ENCODE data around the gene TMEM192.

DNA sequence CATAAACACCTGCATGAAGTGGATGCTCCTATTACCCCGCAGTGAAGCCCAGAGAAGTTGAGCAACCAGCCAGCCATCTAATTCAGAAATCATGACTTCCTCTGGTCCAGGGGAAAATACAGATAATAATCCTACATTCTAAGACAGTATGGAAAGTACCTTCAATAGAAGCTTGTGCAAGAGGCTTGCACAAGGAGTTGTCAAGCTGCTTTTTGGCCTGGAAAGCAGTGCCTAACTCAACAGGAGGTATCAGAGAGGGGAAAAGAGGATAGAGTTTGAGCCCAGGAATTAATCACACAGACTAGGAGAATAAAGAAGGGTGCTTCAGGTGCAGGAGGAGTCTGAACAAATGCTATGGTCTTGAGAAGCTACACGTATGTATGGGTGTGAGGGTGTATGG lies 26.7 kb downstream of the TMEM192 start:
- TF ChIP-seq, protein P1, sequence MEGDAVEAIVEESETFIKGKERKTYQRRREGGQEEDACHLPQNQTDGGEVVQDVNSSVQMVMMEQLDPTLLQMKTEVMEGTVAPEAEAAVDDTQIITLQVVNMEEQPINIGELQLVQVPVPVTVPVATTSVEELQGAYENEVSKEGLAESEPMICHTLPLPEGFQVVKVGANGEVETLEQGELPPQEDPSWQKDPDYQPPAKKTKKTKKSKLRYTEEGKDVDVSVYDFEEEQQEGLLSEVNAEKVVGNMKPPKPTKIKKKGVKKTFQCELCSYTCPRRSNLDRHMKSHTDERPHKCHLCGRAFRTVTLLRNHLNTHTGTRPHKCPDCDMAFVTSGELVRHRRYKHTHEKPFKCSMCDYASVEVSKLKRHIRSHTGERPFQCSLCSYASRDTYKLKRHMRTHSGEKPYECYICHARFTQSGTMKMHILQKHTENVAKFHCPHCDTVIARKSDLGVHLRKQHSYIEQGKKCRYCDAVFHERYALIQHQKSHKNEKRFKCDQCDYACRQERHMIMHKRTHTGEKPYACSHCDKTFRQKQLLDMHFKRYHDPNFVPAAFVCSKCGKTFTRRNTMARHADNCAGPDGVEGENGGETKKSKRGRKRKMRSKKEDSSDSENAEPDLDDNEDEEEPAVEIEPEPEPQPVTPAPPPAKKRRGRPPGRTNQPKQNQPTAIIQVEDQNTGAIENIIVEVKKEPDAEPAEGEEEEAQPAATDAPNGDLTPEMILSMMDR (IDR thresholded peaks at IDR 0.05): no peak
- no peak for TF ChIP-seq POLR2A (IDR thresholded peaks at IDR 0.05)
